Measurements from ENCODE around the gene CDC14B. TPM values are rescaled to one million over a fixed set of nuclear protein-coding genes. Genes with fewer than 3 reads are reported as not detected.

Gene CDC14B
- total and polyA plus RNA-seq, 2 donors from 2014 or later: 9.1 to 19.6 TPM

DNA sequence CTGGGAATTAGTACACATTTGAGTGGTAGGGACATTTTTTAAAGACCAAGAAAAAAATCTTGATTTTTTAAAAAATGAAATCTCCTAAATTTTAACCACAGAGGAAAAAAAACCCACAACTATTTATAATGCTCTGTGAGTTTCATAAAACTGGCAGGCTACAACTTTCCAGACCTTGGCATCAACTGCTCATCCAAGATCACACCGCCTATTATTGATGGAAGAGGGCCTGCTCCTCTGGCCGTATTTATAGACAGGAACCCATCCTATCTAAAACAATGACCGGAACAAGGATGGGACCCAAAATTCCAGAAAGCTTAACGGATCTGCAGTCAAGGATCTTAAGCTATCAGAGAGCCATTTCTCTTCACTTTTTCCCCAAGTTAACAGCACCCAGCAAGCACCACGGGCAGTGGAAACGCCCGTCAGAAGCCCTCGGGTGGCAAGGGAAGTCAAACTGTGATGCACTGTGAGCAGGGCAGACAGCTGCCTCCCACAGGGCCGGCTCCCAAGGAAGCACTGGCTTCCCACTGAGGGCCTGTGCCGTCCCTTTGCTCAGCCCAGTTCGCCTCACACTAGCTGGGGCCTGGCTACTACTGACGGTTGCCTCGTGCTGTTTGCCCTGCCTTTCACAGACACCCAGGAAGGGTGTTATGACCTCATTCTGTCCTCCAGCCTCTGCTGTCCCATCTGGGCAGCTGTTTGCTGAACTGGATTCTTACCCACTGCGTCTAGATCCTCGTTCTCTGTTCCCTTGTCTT, 62.8 kb downstream of the CDC14B start:
- TF ChIP-seq, protein P1, sequence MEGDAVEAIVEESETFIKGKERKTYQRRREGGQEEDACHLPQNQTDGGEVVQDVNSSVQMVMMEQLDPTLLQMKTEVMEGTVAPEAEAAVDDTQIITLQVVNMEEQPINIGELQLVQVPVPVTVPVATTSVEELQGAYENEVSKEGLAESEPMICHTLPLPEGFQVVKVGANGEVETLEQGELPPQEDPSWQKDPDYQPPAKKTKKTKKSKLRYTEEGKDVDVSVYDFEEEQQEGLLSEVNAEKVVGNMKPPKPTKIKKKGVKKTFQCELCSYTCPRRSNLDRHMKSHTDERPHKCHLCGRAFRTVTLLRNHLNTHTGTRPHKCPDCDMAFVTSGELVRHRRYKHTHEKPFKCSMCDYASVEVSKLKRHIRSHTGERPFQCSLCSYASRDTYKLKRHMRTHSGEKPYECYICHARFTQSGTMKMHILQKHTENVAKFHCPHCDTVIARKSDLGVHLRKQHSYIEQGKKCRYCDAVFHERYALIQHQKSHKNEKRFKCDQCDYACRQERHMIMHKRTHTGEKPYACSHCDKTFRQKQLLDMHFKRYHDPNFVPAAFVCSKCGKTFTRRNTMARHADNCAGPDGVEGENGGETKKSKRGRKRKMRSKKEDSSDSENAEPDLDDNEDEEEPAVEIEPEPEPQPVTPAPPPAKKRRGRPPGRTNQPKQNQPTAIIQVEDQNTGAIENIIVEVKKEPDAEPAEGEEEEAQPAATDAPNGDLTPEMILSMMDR (IDR thresholded peaks at IDR 0.05; ENCODE audit: borderline replicate concordance, extremely low read depth, insufficient read depth): no peak
- Histone ChIP-seq H3K4me3 (ENCODE audit: low read length in 3 of 3) (no peak overlapping the region), H3K27me3 (ENCODE audit: control insufficient read depth, insufficient read depth, low read length) (no peaks in the 10 kb centered on the region), H3K36me3 (ENCODE audit: control insufficient read depth in 2 of 3, insufficient read depth in 3 of 3, low read length in 3 of 3) (peaks cover 0 to 1% (median 0%) of the 10 kb centered on the region in 3 donors), H3K9me3 (ENCODE audit: control insufficient read depth in 2 of 3, insufficient read depth in 1 of 3, low read length in 3 of 3) (no peaks in the 10 kb centered on the region), H3K9ac (ENCODE audit: low read length in 3 of 3) (no peak overlapping the region), H3K4me1 (ENCODE audit: control insufficient read depth in 2 of 3, insufficient read depth in 2 of 3, low read depth in 1 of 3, low read length in 3 of 3) (no peaks in the 10 kb centered on the region), H3K27ac (ENCODE audit: low read depth in 2 of 2, low read length in 2 of 2) (no peak overlapping the region)
- DNase-seq (no peak), FAIRE-seq (no peak)
- intact Hi-C loops (cut with DNase I): no loop called here

DNA sequence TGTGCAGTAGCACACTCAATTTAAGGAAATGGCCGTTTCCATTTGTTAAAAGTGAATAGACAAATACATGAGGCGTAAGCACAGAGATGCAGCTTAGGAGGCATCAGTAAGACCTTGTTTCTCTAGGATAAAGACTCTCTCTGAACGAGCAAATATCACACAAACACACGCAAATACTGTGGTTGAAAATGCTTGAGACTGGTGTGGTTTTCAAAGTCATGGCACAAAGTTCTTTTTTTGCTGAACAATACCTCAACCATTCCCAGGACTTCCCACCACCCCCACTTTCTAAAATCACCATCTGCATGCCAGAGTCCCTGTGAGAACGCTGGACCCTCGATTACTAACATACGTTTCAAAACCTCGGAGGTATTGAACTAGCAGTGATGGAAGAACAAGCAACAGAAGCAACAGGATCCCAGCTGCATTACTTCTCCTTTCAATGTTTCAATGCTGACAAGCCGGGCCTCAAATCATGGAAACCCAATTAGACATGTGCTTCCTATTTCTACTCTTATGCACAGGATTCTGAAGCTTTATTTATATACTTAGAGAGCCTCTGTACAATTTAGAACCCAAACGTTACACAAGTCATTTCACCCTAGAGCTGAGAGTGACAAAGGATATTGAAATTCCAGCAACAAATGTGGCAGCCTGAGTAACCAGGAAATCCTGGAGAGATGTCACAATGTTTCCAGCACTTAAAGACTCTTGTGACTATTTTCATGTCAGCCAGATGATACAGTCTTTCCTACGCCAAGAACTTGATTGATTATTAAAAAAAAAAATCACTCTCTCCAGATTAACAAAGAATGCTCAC, 63.9 kb downstream of the CDC14B start:
- H3K9me3 ChIP-seq (ENCODE audit: control insufficient read depth in 2 of 3, insufficient read depth in 1 of 3, low read length in 3 of 3): no peaks in the 10 kb centered on the region
- intact Hi-C loops (cut with DNase I): no loop called here
- peak in 2 of 5 donors; percentile 7 to 38 for DNase-seq
- no peaks in the 10 kb centered on the region for H3K27me3 ChIP-seq (ENCODE audit: control insufficient read depth, insufficient read depth, low read length)
- TF ChIP-seq, protein P1 (IDR thresholded peaks at IDR 0.05; ENCODE audit: borderline replicate concordance, extremely low read depth, insufficient read depth): no peak
- peak overlapping the region in 1 of 2 donors; percentile 38 for H3K27ac ChIP-seq (ENCODE audit: low read depth in 2 of 2, low read length in 2 of 2)
- no peak overlapping the region for H3K9ac ChIP-seq (ENCODE audit: low read length in 3 of 3)
- no peaks in the 10 kb centered on the region for H3K36me3 ChIP-seq (ENCODE audit: control insufficient read depth in 2 of 3, insufficient read depth in 3 of 3, low read length in 3 of 3)
- no peak overlapping the region for H3K4me3 ChIP-seq (ENCODE audit: low read length in 3 of 3)
- no peaks in the 10 kb centered on the region for H3K4me1 ChIP-seq (ENCODE audit: control insufficient read depth in 2 of 3, insufficient read depth in 2 of 3, low read depth in 1 of 3, low read length in 3 of 3)
- FAIRE-seq: no peak

DNA sequence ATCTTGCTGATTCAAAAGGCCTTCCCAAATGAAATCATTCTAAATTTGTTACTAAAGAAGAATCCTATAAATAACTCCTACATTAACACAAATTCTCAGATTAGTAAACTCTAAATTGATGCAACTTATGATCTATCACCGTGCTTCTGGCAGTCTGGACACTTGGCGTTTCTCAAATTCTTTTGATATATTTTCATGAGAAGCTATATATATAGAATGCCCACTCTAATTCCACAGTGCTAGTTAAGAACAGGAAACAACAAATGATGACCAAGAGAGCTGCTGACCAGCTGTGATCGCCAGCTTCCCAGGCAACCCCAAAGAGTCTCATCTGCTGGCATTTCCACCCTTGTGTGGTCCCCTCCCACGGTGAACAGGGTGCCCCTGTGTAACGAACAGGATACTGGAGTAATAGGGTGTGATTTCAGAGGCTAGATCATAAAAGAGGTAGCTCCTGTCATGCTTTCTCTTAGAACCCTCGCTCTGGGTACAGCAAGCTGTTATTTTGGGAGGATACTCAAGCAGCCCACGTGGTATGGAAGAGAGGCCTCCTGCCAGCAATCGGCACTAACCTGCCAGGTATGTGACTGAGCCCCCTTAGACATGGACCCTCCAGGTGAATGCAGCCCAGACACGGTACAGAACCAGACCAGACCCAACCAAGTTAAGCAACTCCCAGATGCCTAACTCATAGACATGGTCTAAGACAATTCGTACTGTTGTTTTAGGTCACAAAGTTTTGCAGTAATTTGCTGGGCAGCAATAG, 64.7 kb downstream of the CDC14B start:
- intact Hi-C loops (cut with DNase I): no loop called here
- H3K27me3 ChIP-seq (ENCODE audit: control insufficient read depth, insufficient read depth, low read length): no peaks in the 10 kb centered on the region

More for the DNA sequence above, 64.7 kb downstream of the CDC14B start:
- TF ChIP-seq, protein P1 (IDR thresholded peaks at IDR 0.05; ENCODE audit: borderline replicate concordance, extremely low read depth, insufficient read depth): no peak
- Histone ChIP-seq H3K9ac (ENCODE audit: low read length in 3 of 3) (no peak overlapping the region), H3K9me3 (ENCODE audit: control insufficient read depth in 2 of 3, insufficient read depth in 1 of 3, low read length in 3 of 3) (no peaks in the 10 kb centered on the region), H3K4me3 (ENCODE audit: low read length in 3 of 3) (no peak overlapping the region), H3K4me1 (ENCODE audit: control insufficient read depth in 2 of 3, insufficient read depth in 2 of 3, low read depth in 1 of 3, low read length in 3 of 3) (no peaks in the 10 kb centered on the region), H3K27ac (ENCODE audit: low read depth in 2 of 2, low read length in 2 of 2) (no peak overlapping the region), H3K36me3 (ENCODE audit: control insufficient read depth in 2 of 3, insufficient read depth in 3 of 3, low read length in 3 of 3) (no peaks in the 10 kb centered on the region)
- FAIRE-seq: no peak
- no peak for DNase-seq

All from kidney (tissue), 14 donors.